ENCODE data around the gene LPIN1. TPM values are rescaled to one million over a fixed set of nuclear protein-coding genes. Genes with fewer than 3 reads are reported as not detected.

LPIN1 gene
- total RNA-seq, 1 donor from 2014 or later, result 43.0 TPM

- intact Hi-C loops (cut with micrococcal nuclease), result no loop called here
- no peak for DNase-seq
- Histone ChIP-seq H3K27ac (replicated peaks) (no peak overlapping the region), H3K4me1 (no peaks in the 10 kb centered on the region), H3K27me3 (ENCODE audit: low read depth) (peaks cover 47% of the 10 kb centered on the region), H3K9me3 (replicated peaks) (no peaks in the 10 kb centered on the region), H3K4me3 (no peak overlapping the region), H3K36me3 (no peaks in the 10 kb centered on the region)
- TF ChIP-seq CTCF (IDR thresholded peaks at IDR 0.05; ENCODE audit: borderline replicate concordance), result no peak
Measured at GRCh38 chr2:11720752-11721151, 25.7 kb upstream of the LPIN1 start.

GRCh38 chr2:11722292-11723060 is 24.0 kb upstream of the LPIN1 start:
- TF ChIP-seq CTCF (IDR thresholded peaks at IDR 0.05; ENCODE audit: borderline replicate concordance), result no peak
- intact Hi-C loops (cut with micrococcal nuclease), result no loop called here
- peaks cover 48% of the 10 kb centered on the region for H3K27me3 ChIP-seq (ENCODE audit: low read depth)
- H3K4me1 ChIP-seq, result peaks cover 6% of the 10 kb centered on the region
- no peak for DNase-seq
- no peaks in the 10 kb centered on the region for H3K36me3 ChIP-seq
- H3K4me3 ChIP-seq, result no peak overlapping the region
- H3K9me3 ChIP-seq (replicated peaks), result no peaks in the 10 kb centered on the region
- no peak overlapping the region for H3K27ac ChIP-seq (replicated peaks)

- Histone ChIP-seq H3K27ac (replicated peaks) (no peak overlapping the region), H3K9me3 (replicated peaks) (no peaks in the 10 kb centered on the region), H3K36me3 (no peaks in the 10 kb centered on the region), H3K27me3 (ENCODE audit: low read depth) (peaks cover 43% of the 10 kb centered on the region), H3K4me1 (peaks cover 6% of the 10 kb centered on the region), H3K4me3 (no peak overlapping the region)
- intact Hi-C loops (cut with micrococcal nuclease), result no loop called here
- no peak for TF ChIP-seq CTCF (IDR thresholded peaks at IDR 0.05; ENCODE audit: borderline replicate concordance)
- no peak for DNase-seq
Measured at GRCh38 chr2:11723061-11723371, 23.4 kb upstream of the LPIN1 start.

- Histone ChIP-seq H3K27ac (replicated peaks) (no peak overlapping the region), H3K9me3 (replicated peaks) (no peaks in the 10 kb centered on the region), H3K4me3 (no peak overlapping the region), H3K36me3 (no peaks in the 10 kb centered on the region), H3K27me3 (ENCODE audit: low read depth) (peaks cover 34% of the 10 kb centered on the region), H3K4me1 (peaks cover 6% of the 10 kb centered on the region)
- TF ChIP-seq CTCF (IDR thresholded peaks at IDR 0.05; ENCODE audit: borderline replicate concordance), result no peak
- intact Hi-C loops (cut with micrococcal nuclease), result no loop called here
- DNase-seq, result no peak
Measured at GRCh38 chr2:11724151-11724550, 22.3 kb upstream of the LPIN1 start.

- H3K4me3 ChIP-seq, result no peak overlapping the region
- DNase-seq, result no peak
- no peaks in the 10 kb centered on the region for H3K36me3 ChIP-seq
- TF ChIP-seq CTCF (IDR thresholded peaks at IDR 0.05; ENCODE audit: borderline replicate concordance), result no peak
- peaks cover 2% of the 10 kb centered on the region for H3K9me3 ChIP-seq (replicated peaks)
- no peak overlapping the region for H3K27ac ChIP-seq (replicated peaks)
- H3K27me3 ChIP-seq (ENCODE audit: low read depth), result peaks cover 32% of the 10 kb centered on the region
- intact Hi-C loops (cut with micrococcal nuclease), result no loop called here
- H3K4me1 ChIP-seq, result peaks cover 6% of the 10 kb centered on the region
Measured at GRCh38 chr2:11726384-11726783, 20.0 kb upstream of the LPIN1 start.

All from left ventricle myocardium inferior (tissue), 1 donor.